ENCODE measurements around the gene SOS1.

Gene SOS1

GRCh38 chr2:39099870-39100728, 20.8 kb downstream of the SOS1 start:
- Histone ChIP-seq H3K4me3 (ENCODE audit: low read depth, low read length) (no peak overlapping the region), H3K36me3 (ENCODE audit: control insufficient read depth in 2 of 2, insufficient read depth in 1 of 2, low read length in 2 of 2) (no peaks in the 10 kb centered on the region; a peak in 1 of 3 replicates), H3K9me3 (ENCODE audit: control insufficient read depth, insufficient read depth, low read depth, low read length) (no peaks in the 10 kb centered on the region), H3K27ac (ENCODE audit: extremely low read depth, low read depth, low read length) (no peak overlapping the region), H3K4me1 (ENCODE audit: control insufficient read depth, insufficient read depth, low read length) (peaks cover 2% of the 10 kb centered on the region; the same call in 1 of the 2 replicates)
- TF ChIP-seq ZNF146 (tag by site-specific recombination; IDR thresholded peaks at IDR 0.05) (peak; percentile 73), ZFP41 (tag by site-specific recombination; IDR thresholded peaks at IDR 0.05; ENCODE audit: borderline replicate concordance) (no peak), ZNF362 (tag by site-specific recombination; IDR thresholded peaks at IDR 0.05) (peak; percentile 51; the same call in 1 of the 2 replicates), SCRT2 (tag by site-specific recombination; IDR thresholded peaks at IDR 0.05) (peak; percentile 82), GLIS2 (tag by site-specific recombination; IDR thresholded peaks at IDR 0.05) (no peak), PRDM6 (tag by site-specific recombination; IDR thresholded peaks at IDR 0.05) (peak; percentile 55), ZNF366 (tag by site-specific recombination; conservative IDR thresholded peaks at IDR 0.05) (peak; percentile 42; the same call in 1 of the 2 replicates), ZBTB49 (tag by site-specific recombination; IDR thresholded peaks at IDR 0.05; ENCODE audit: low read depth) (0 out of 2 replicates have a peak, but pooled peaks have one; percentile 55), SCRT1 (tag by site-specific recombination; IDR thresholded peaks at IDR 0.05; ENCODE audit: borderline replicate concordance) (0 out of 2 replicates have a peak, but pooled peaks have one; percentile 48), ZNF138 (tag by site-specific recombination; IDR thresholded peaks at IDR 0.05; ENCODE audit: borderline replicate concordance) (no peak), ZNF23 (tag by site-specific recombination; IDR thresholded peaks at IDR 0.05; ENCODE audit: borderline replicate concordance) (no peak), ATF2 (tag by site-specific recombination; IDR thresholded peaks at IDR 0.05; ENCODE audit: low read depth) (0 out of 2 replicates have a peak, but pooled peaks have one; percentile 47), ZNF623 (tag by site-specific recombination; IDR thresholded peaks at IDR 0.05) (no peak)
- ChIA-PET CTCF (no interaction called here), POLR2A (interaction anchor here (0.6 kb wide), 1 partner anchor 350 kb away, joined by 4 read pairs; no protein-coding TSS in a partner anchor)

- H3K4me1 ChIP-seq (ENCODE audit: control insufficient read depth, insufficient read depth, low read length): peaks cover 6% of the 10 kb centered on the region; the same call in 1 of the 2 replicates
- ChIA-PET CTCF (no interaction called here), POLR2A (no interaction called here)
- H3K4me3 ChIP-seq (ENCODE audit: low read depth, low read length): no peak overlapping the region
- TF ChIP-seq ZNF664 (tag by site-specific recombination; IDR thresholded peaks at IDR 0.05) (no peak), PRDM6 (tag by site-specific recombination; IDR thresholded peaks at IDR 0.05) (peak; percentile 29; the same call in 1 of the 2 replicates), ZBTB17 (tag by site-specific recombination; IDR thresholded peaks at IDR 0.05) (peak; percentile 36; the same call in 1 of the 2 replicates)
- H3K27ac ChIP-seq (ENCODE audit: extremely low read depth, low read depth, low read length): no peak overlapping the region
- H3K9me3 ChIP-seq (ENCODE audit: control insufficient read depth, insufficient read depth, low read depth, low read length): no peaks in the 10 kb centered on the region
- H3K36me3 ChIP-seq (ENCODE audit: control insufficient read depth in 2 of 2, insufficient read depth in 1 of 2, low read length in 2 of 2): no peaks in the 10 kb centered on the region; a peak in 1 of 3 replicates
Observed at GRCh38 chr2:39099310-39099869, 21.5 kb downstream of the SOS1 start.
